ENCODE data around the gene ATP5F1D.

The ATP5F1D gene

GRCh38 chr19:1220477-1220930, 21.0 kb upstream of the ATP5F1D start:
- Histone ChIP-seq H3K9me3 (ENCODE audit: severe bottlenecking) (no peaks in the 10 kb centered on the region), H3K27ac (peak overlapping the region; percentile 52), H3K4me3 (ENCODE audit: low read depth, low read length) (no peak overlapping the region), H3K36me3 (peaks cover 56% of the 10 kb centered on the region), H3K27me3 (ENCODE audit: insufficient read depth, low read depth, severe bottlenecking) (no peaks in the 10 kb centered on the region)
- peak; percentile 84 for TF ChIP-seq CTCF (IDR thresholded peaks at IDR 0.05; ENCODE audit: low read depth, low read length)
- DNase-seq = peak; percentile 90

GRCh38 chr19:1220976-1221903, 20.3 kb upstream of the ATP5F1D start:
- Histone ChIP-seq H3K27me3 (ENCODE audit: insufficient read depth, low read depth, severe bottlenecking) (no peaks in the 10 kb centered on the region), H3K4me3 (ENCODE audit: low read depth, low read length) (no peak overlapping the region), H3K27ac (peak overlapping the region; percentile 52), H3K36me3 (peaks cover 64% of the 10 kb centered on the region), H3K9me3 (ENCODE audit: severe bottlenecking) (no peaks in the 10 kb centered on the region)
- DNase-seq = peak; percentile 78
- peak; percentile 92 for TF ChIP-seq CTCF (IDR thresholded peaks at IDR 0.05; ENCODE audit: low read depth, low read length)

GRCh38 chr19:1221904-1222255, 19.7 kb upstream of the ATP5F1D start:
- Histone ChIP-seq H3K9me3 (ENCODE audit: severe bottlenecking) (no peaks in the 10 kb centered on the region), H3K27ac (peak overlapping the region; percentile 52), H3K27me3 (ENCODE audit: insufficient read depth, low read depth, severe bottlenecking) (no peaks in the 10 kb centered on the region), H3K36me3 (peaks cover 68% of the 10 kb centered on the region), H3K4me3 (ENCODE audit: low read depth, low read length) (no peak overlapping the region)
- no peak for TF ChIP-seq CTCF (IDR thresholded peaks at IDR 0.05; ENCODE audit: low read depth, low read length)
- no peak for DNase-seq

DNA sequence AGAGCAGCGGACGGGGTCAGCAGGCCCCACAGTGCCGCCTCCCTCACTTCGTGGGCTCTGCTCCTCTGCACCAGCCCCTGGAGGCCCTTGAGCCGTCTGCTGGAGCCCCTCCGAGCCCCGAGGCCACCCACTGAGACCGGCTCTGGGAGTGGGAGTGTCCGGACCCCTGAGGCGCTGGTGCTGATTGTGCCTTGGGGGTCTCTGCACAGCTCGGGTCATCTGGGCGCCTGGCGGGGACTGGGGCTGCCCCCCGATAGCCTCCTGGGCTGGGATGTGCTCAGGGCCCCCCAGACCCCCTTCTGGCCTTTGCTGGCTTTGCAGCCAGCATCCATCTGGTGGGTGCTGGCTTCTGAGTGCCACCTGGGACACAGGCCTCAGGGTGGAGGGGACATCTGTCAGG, 19.2 kb upstream of the ATP5F1D start:
- Histone ChIP-seq H3K27ac (peak overlapping the region; percentile 52), H3K27me3 (ENCODE audit: insufficient read depth, low read depth, severe bottlenecking) (no peaks in the 10 kb centered on the region), H3K36me3 (peaks cover 73% of the 10 kb centered on the region), H3K9me3 (ENCODE audit: severe bottlenecking) (no peaks in the 10 kb centered on the region), H3K4me3 (ENCODE audit: low read depth, low read length) (no peak overlapping the region)
- peak; percentile 46 for DNase-seq
- TF ChIP-seq CTCF (IDR thresholded peaks at IDR 0.05; ENCODE audit: low read depth, low read length) = peak; percentile 43

GRCh38 chr19:1223018-1223855, 18.3 kb upstream of the ATP5F1D start:
- H3K4me3 ChIP-seq (ENCODE audit: low read depth, low read length) = no peak overlapping the region
- TF ChIP-seq CTCF (IDR thresholded peaks at IDR 0.05; ENCODE audit: low read depth, low read length) = peak; percentile 96
- peaks cover 79% of the 10 kb centered on the region for H3K36me3 ChIP-seq
- H3K27ac ChIP-seq = peak overlapping the region; percentile 52
- DNase-seq = peak; percentile 79
- no peaks in the 10 kb centered on the region for H3K27me3 ChIP-seq (ENCODE audit: insufficient read depth, low read depth, severe bottlenecking)
- no peaks in the 10 kb centered on the region for H3K9me3 ChIP-seq (ENCODE audit: severe bottlenecking)

All from WERI-Rb-1 (cell line).